IMR-90 (cell line): Measurements from ENCODE around the gene TENM4. TPM values are rescaled to one million over a fixed set of nuclear protein-coding genes. Genes with fewer than 3 reads are reported as not detected.

ENCODE experiments used
- ATAC-seq: fragments of 200-7000 bp; cut with Tn5 transposase; 2 replicates; pipeline ENCODE4 v1.9.1; 2020; ENCODE audit warnings: low read depth, mild to moderate bottlenecking, moderate library complexity
- BruUV-seq: library from RNA; stranded (reverse); fragments of 400-500 nt; replicated peaks from 2 replicates; lab custom pipeline; 2021; lab: Mats Ljungman, UMichigan
- CTCF ChIA-PET: fragments of 300-600 bp; formaldehyde crosslinking; extraction: SDS; loops from one replicate; lab custom pipeline; 2021; ENCODE audit warnings: antibody characterized with exemption; lab: Yijun Ruan, JAX
- POLR2A ChIA-PET: fragments of 300-600 bp; sonication (Branson Sonifier 250); formaldehyde crosslinking; loops from one replicate; lab custom pipeline; 2022; ENCODE audit warnings: antibody characterized with exemption; ENCODE audit not compliant: unreplicated experiment; lab: Charles Lee
- DNase-seq: peaks from one replicate; pipeline ENCODE4 v3.0.0; 2013
- H2AFZ ChIP-seq: replicated peaks from 2 replicates; pipeline ENCODE3; 2013; ENCODE audit warnings: low read length, mild to moderate bottlenecking; ENCODE audit not compliant: poor library complexity
- H2AK5ac ChIP-seq: 2 replicates; pipeline ENCODE4 v1.6.1; 2013; ENCODE audit warnings: low read depth, low read length, inconsistent platforms
- H2AK9ac ChIP-seq: replicated peaks from 2 replicates; pipeline ENCODE3; 2013; ENCODE audit warnings: mild to moderate bottlenecking, low read depth, low read length, moderate library complexity; ENCODE audit not compliant: poor library complexity
- H2BK120ac ChIP-seq: 2 replicates; pipeline ENCODE4 v1.6.1; 2013; ENCODE audit warnings: low read depth, low read length, inconsistent platforms
- H2BK15ac ChIP-seq: 3 replicates; pipeline ENCODE4 v1.6.1; 2013; ENCODE audit warnings: low read depth, low read length, inconsistent platforms
- H2BK20ac ChIP-seq: 2 replicates; pipeline ENCODE4 v1.6.1; 2013; ENCODE audit warnings: low read depth, mild to moderate bottlenecking, inconsistent platforms, low read length, moderate library complexity
- H2BK5ac ChIP-seq: 2 replicates; pipeline ENCODE4 v1.6.1; 2013; ENCODE audit warnings: mild to moderate bottlenecking, low read depth, low read length, inconsistent platforms; ENCODE audit not compliant: poor library complexity, severe bottlenecking
- H3K14ac ChIP-seq: replicated peaks from 2 replicates; pipeline ENCODE4 v1.6.1; 2013; ENCODE audit warnings: low read depth, low read length, inconsistent platforms
- H3K18ac ChIP-seq: 2 replicates; pipeline ENCODE4 v1.6.1; 2013; ENCODE audit warnings: low read depth, low read length, control low read depth
- H3K23ac ChIP-seq: 2 replicates; pipeline ENCODE4 v1.6.1; 2013; ENCODE audit warnings: low read depth, low read length, inconsistent platforms
- H3K27ac ChIP-seq: 2 replicates; pipeline ENCODE4 v1.5.1; 2013; ENCODE audit warnings: mild to moderate bottlenecking, control low read depth, low read length; ENCODE audit not compliant: insufficient read depth
- H3K27me3 ChIP-seq: 2 replicates; pipeline ENCODE4 v1.6.1; 2013; ENCODE audit warnings: low read length; ENCODE audit not compliant: control insufficient read depth, insufficient read depth
- H3K36me3 ChIP-seq: 2 replicates; pipeline ENCODE4 v1.6.1; 2013; ENCODE audit warnings: low read length, mixed read lengths; ENCODE audit not compliant: control insufficient read depth, insufficient read depth
- H3K4ac ChIP-seq: 2 replicates; pipeline ENCODE4 v1.6.1; 2013; ENCODE audit warnings: low read depth, low read length, inconsistent platforms
- H3K4me1 ChIP-seq: 2 replicates; pipeline ENCODE4 v1.6.1; 2013; ENCODE audit warnings: low read length, mixed read lengths; ENCODE audit not compliant: control insufficient read depth, insufficient read depth
- H3K4me2 ChIP-seq: 2 replicates; pipeline ENCODE4 v1.6.1; 2013; ENCODE audit warnings: low read depth, mild to moderate bottlenecking, control low read depth, low read length, moderate library complexity
- H3K4me3 ChIP-seq: 2 replicates; pipeline ENCODE4 v1.5.1; 2013; ENCODE audit warnings: low read depth, mild to moderate bottlenecking, control low read depth, low read length, moderate library complexity; ENCODE audit not compliant: insufficient read depth
- H3K56ac ChIP-seq: 2 replicates; pipeline ENCODE4 v1.6.1; 2013; ENCODE audit warnings: low read length, inconsistent platforms; ENCODE audit not compliant: insufficient read depth; ENCODE audit errors: extremely low read depth
- H3K79me1 ChIP-seq, 2 experiments: 2 replicates each; pipeline ENCODE4 v1.6.1; 2013; ENCODE audit warnings: low read length in 2 of 2, inconsistent platforms in 1 of 2, low read depth in 1 of 2
- H3K9ac ChIP-seq: 2 replicates; pipeline ENCODE4 v1.6.1; 2013; ENCODE audit warnings: low read depth, low read length, control low read depth
- H3K9me1 ChIP-seq: 2 replicates; pipeline ENCODE4 v1.6.1; 2013; ENCODE audit warnings: low read length, inconsistent platforms; ENCODE audit not compliant: insufficient read depth
- H3K9me3 ChIP-seq: 2 replicates; pipeline ENCODE4 v1.6.1; 2013; ENCODE audit warnings: low read length; ENCODE audit not compliant: control insufficient read depth, insufficient read depth
- H4K20me1 ChIP-seq: 2 replicates; pipeline ENCODE4 v1.6.1; 2013; ENCODE audit warnings: low read length, inconsistent platforms; ENCODE audit not compliant: insufficient read depth
- H4K5ac ChIP-seq: 2 replicates; pipeline ENCODE4 v1.6.1; 2013; ENCODE audit warnings: mild to moderate bottlenecking, low read depth, low read length, control low read depth
- H4K8ac ChIP-seq, 2 experiments: 2 replicates each; pipeline ENCODE4 v1.6.1; 2013; ENCODE audit warnings: low read depth in 2 of 2, low read length in 2 of 2, control low read depth in 1 of 2, inconsistent platforms in 1 of 2
- H4K91ac ChIP-seq: 2 replicates; pipeline ENCODE4 v1.6.1; 2013; ENCODE audit warnings: low read depth, low read length, inconsistent platforms; ENCODE audit not compliant: insufficient read depth
- BHLHE40 ChIP-seq: fragments of 150-350 bp; IDR thresholded peaks from 2 replicates; pipeline ENCODE4 v1.6.1; 2016; ENCODE audit warnings: mild to moderate bottlenecking, low read depth, low read length
- CEBPB ChIP-seq: IDR thresholded peaks from 2 replicates; pipeline ENCODE4 v1.6.1; 2012; ENCODE audit warnings: low read depth, low read length, improper control_type of control experiment
- CHD1 ChIP-seq: IDR thresholded peaks from 2 replicates; pipeline ENCODE4 v1.6.1; 2012; ENCODE audit warnings: low read depth, low read length, improper control_type of control experiment
- CTCF ChIP-seq: conservative IDR thresholded peaks from 2 replicates; pipeline ENCODE4 v1.5.1; 2012; ENCODE audit warnings: mild to moderate bottlenecking, low read depth, low read length, improper control_type of control experiment
- ELK1 ChIP-seq: fragments of 150-350 bp; IDR thresholded peaks from 2 replicates; pipeline ENCODE4 v1.6.1; 2016; ENCODE audit warnings: low read depth, mild to moderate bottlenecking, low read length, moderate library complexity, borderline replicate concordance
- FOS ChIP-seq: fragments of 150-350 bp; IDR thresholded peaks from 2 replicates; pipeline ENCODE4 v1.6.1; 2016; ENCODE audit warnings: low read depth, low read length
- MAFK ChIP-seq: IDR thresholded peaks from 2 replicates; pipeline ENCODE4 v1.6.1; 2012; ENCODE audit warnings: low read depth, low read length, improper control_type of control experiment
- MAZ ChIP-seq: IDR thresholded peaks from 2 replicates; pipeline ENCODE4 v1.6.1; 2012; ENCODE audit warnings: low read depth, mild to moderate bottlenecking, low read length, improper control_type of control experiment, moderate library complexity, borderline replicate concordance
- MXI1 ChIP-seq: IDR thresholded peaks from 2 replicates; pipeline ENCODE4 v1.6.1; 2012; ENCODE audit warnings: low read depth, mild to moderate bottlenecking, low read length, moderate library complexity, borderline replicate concordance
- NFE2L2 ChIP-seq: fragments of 150-350 bp; IDR thresholded peaks from 2 replicates; pipeline ENCODE4 v1.6.1; 2016; ENCODE audit warnings: low read depth, mild to moderate bottlenecking, low read length
- POLR2A ChIP-seq: IDR thresholded peaks from 2 replicates; pipeline ENCODE4 v1.6.1; 2012; ENCODE audit warnings: mild to moderate bottlenecking, low read depth, low read length
- RAD21 ChIP-seq: IDR thresholded peaks from 2 replicates; pipeline ENCODE4 v1.6.1; 2012; ENCODE audit warnings: low read length, improper control_type of control experiment
- RCOR1 ChIP-seq: IDR thresholded peaks from 2 replicates; pipeline ENCODE4 v1.6.1; 2012; ENCODE audit warnings: mild to moderate bottlenecking, low read length, improper control_type of control experiment; ENCODE audit not compliant: insufficient replicate concordance
- RFX5 ChIP-seq: IDR thresholded peaks from 2 replicates; pipeline ENCODE4 v1.8.0; 2012; ENCODE audit warnings: low read depth, mild to moderate bottlenecking, low read length, moderate library complexity
- SMC3 ChIP-seq: fragments of 150-350 bp; IDR thresholded peaks from 2 replicates; pipeline ENCODE4 v1.6.1; 2016; ENCODE audit warnings: low read depth, mild to moderate bottlenecking, antibody characterized with exemption, low read length, moderate library complexity
- USF2 ChIP-seq: fragments of 150-350 bp; IDR thresholded peaks from 2 replicates; pipeline ENCODE4 v1.6.1; 2017; ENCODE audit warnings: mild to moderate bottlenecking, antibody characterized with exemption, low read length, low read depth
- WGBS, 2 experiments: methylation state at CpG; one replicate each; pipeline versions ENCODE4 v1.1.5 to v1.1.7; 2013; ENCODE audit warnings: missing lambda C conversion rate in 2 of 2; ENCODE audit not compliant: insufficient read length in 1 of 2; ENCODE audit errors: extremely low coverage in 2 of 2; 5-methylcytosine and 5-hydroxymethylcytosine counted together
- dilution Hi-C: fragments of 300-500 bp; cut with HindIII; formaldehyde crosslinking; loops from one replicate; pipeline ENCODE4 v1.14.3; 2018; ENCODE audit warnings: low sequenced_read_pairs; ENCODE audit not compliant: unreplicated experiment
- in situ Hi-C: fragments of 300-500 bp; cut with MboI; formaldehyde crosslinking; loops from 3 replicates; pipeline ENCODE4 v1.14.3; 2019; ENCODE audit warnings: low sequenced_read_pairs, inconsistent platforms, mixed read lengths
- intact Hi-C: fragments of 100-400 bp; cut with micrococcal nuclease; formaldehyde crosslinking; loops from 2 replicates; pipeline ENCODE4 v1.10.0; 2022
- polyA plus RNA-seq, 3 experiments: library from polyadenylated mRNA; depleted of rRNA; stranded (reverse); fragments of >200 nt; gene quantifications; 2 replicates each; pipeline ENCODE4 v1.2.3, GENCODE V29; 2012; ENCODE audit warnings: low replicate concordance in 1 of 3
- total RNA-seq: library from RNA; depleted of rRNA; stranded (reverse); fragments of >200 nt; gene quantifications from 2 replicates; pipeline ENCODE4 v1.2.3, GENCODE V29; 2012

TENM4 gene
- total and polyA plus RNA-seq, 2 of the 4 experiments (the other 2 are of a cell fraction): 7.4 to 9.0 TPM

- H3K27ac ChIP-seq: no peak overlapping the region
- H4K20me1 ChIP-seq: no peaks in the 10 kb centered on the region
- POLR2A ChIA-PET: no interaction called here
- no peaks in the 10 kb centered on the region for H3K9me3 ChIP-seq
- no peaks in the 10 kb centered on the region for H3K4me1 ChIP-seq
- H3K4me3 ChIP-seq: no peak overlapping the region
- no peak for DNase-seq
- no peak overlapping the region for H2BK15ac ChIP-seq
- H3K4ac ChIP-seq: no peak overlapping the region
- H4K8ac ChIP-seq: no peak overlapping the region
- no peaks in the 10 kb centered on the region for H3K79me1 ChIP-seq
- WGBS, 2 experiments: 45% methylated on average over 4 of the region's 7 CpGs; no CpG with 5 or more reads in 1 of the 2 experiments
- H3K27me3 ChIP-seq: no peaks in the 10 kb centered on the region
- no peak overlapping the region for H3K18ac ChIP-seq
- no peak overlapping the region for H2BK5ac ChIP-seq
- H2AK9ac ChIP-seq: no peak overlapping the region
- BruUV-seq: no TSS peak
- in situ Hi-C loops: no loop called here
- no peak overlapping the region for H3K56ac ChIP-seq
- H2AFZ ChIP-seq: no peak overlapping the region
- CTCF ChIA-PET: no interaction called here
- no peak overlapping the region for H4K91ac ChIP-seq
- no peak overlapping the region for H3K9ac ChIP-seq
- no peak overlapping the region for H3K23ac ChIP-seq
- H2BK120ac ChIP-seq: no peak overlapping the region
- no peaks in the 10 kb centered on the region for H3K36me3 ChIP-seq
- intact Hi-C loops: no loop called here
- H3K4me2 ChIP-seq: no peak overlapping the region
- H2BK20ac ChIP-seq: no peak overlapping the region
- dilution Hi-C loops: no loop called here
- H3K14ac ChIP-seq: no peak overlapping the region
- H4K5ac ChIP-seq: no peak overlapping the region
- H3K9me1 ChIP-seq: no peaks in the 10 kb centered on the region
- ATAC-seq: no peak
- H2AK5ac ChIP-seq: no peak overlapping the region
- TF ChIP-seq FOS (no peak), MAZ (no peak), BHLHE40 (no peak), CEBPB (no peak), CTCF (no peak), CHD1 (no peak), USF2 (no peak), RCOR1 (no peak), POLR2A (no peak), RFX5 (no peak), MXI1 (no peak), SMC3 (no peak), RAD21 (no peak), NFE2L2 (no peak), MAFK (no peak), ELK1 (no peak)
Measured at GRCh38 chr11:78938971-78939370, 501.9 kb downstream of the TENM4 start.
